Measurements from ENCODE around the gene OPCML.

OPCML gene

DNA sequence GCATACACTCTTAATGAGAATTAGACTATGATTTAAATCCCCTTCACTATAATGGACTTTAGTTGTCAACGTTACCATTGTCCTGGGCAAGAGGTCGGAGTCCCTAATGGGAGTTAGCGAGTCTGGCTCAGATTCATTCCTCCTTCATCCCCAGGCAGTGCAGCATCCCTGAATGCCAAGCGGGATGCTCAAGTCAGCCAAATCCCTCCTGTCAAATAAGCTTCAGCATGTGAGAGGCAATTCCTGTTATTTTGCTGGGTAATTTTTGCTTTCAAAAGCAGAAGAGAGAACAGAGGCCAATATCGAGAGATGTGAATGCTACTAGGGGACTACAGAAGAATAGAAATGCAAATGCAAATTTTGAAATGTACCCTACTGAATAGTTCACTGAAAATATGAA lies 186.2 kb downstream of the OPCML start:
- Histone ChIP-seq H3K27ac (no peak overlapping the region), H3K9me3 (no peaks in the 10 kb centered on the region), H3K27me3 (no peaks in the 10 kb centered on the region), H3K36me3 (no peaks in the 10 kb centered on the region), H3K4me1 (ENCODE audit: control insufficient read depth in 1 of 2, insufficient read depth in 1 of 2, low read depth in 1 of 2, low read length in 1 of 2) (no peaks in the 10 kb centered on the region), H3K4me3 (ENCODE audit: low read depth in 1 of 2, low read length in 1 of 2) (no peak overlapping the region)
- TF ChIP-seq, protein P1, sequence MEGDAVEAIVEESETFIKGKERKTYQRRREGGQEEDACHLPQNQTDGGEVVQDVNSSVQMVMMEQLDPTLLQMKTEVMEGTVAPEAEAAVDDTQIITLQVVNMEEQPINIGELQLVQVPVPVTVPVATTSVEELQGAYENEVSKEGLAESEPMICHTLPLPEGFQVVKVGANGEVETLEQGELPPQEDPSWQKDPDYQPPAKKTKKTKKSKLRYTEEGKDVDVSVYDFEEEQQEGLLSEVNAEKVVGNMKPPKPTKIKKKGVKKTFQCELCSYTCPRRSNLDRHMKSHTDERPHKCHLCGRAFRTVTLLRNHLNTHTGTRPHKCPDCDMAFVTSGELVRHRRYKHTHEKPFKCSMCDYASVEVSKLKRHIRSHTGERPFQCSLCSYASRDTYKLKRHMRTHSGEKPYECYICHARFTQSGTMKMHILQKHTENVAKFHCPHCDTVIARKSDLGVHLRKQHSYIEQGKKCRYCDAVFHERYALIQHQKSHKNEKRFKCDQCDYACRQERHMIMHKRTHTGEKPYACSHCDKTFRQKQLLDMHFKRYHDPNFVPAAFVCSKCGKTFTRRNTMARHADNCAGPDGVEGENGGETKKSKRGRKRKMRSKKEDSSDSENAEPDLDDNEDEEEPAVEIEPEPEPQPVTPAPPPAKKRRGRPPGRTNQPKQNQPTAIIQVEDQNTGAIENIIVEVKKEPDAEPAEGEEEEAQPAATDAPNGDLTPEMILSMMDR (IDR thresholded peaks at IDR 0.05), result no peak

DNA sequence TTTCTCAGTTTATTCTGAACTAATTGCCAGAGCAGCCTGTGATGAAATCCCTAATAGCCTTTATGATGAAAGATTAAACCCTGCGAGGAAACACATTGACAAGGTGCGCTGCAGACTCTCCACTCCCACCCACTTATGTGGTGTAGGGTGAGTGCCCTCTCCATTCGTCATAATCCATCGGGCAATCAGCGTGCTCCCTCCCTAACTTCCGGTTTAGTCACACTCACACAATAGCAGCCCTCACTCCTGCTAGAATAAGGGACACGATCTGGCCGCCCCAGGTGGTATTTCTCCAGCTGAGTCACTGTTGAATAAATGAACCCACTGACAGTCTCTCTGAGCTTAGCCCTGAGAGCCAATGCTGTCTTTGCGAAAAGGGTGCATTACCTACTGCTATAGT lies 188.3 kb downstream of the OPCML start:
- Histone ChIP-seq H3K4me3 (ENCODE audit: low read depth in 1 of 2, low read length in 1 of 2) (no peak overlapping the region), H3K27ac (no peak overlapping the region), H3K4me1 (ENCODE audit: control insufficient read depth in 1 of 2, insufficient read depth in 1 of 2, low read depth in 1 of 2, low read length in 1 of 2) (no peaks in the 10 kb centered on the region), H3K27me3 (no peaks in the 10 kb centered on the region), H3K9me3 (no peaks in the 10 kb centered on the region), H3K36me3 (no peaks in the 10 kb centered on the region)
- TF ChIP-seq, protein P1 (IDR thresholded peaks at IDR 0.05), result no peak

DNA sequence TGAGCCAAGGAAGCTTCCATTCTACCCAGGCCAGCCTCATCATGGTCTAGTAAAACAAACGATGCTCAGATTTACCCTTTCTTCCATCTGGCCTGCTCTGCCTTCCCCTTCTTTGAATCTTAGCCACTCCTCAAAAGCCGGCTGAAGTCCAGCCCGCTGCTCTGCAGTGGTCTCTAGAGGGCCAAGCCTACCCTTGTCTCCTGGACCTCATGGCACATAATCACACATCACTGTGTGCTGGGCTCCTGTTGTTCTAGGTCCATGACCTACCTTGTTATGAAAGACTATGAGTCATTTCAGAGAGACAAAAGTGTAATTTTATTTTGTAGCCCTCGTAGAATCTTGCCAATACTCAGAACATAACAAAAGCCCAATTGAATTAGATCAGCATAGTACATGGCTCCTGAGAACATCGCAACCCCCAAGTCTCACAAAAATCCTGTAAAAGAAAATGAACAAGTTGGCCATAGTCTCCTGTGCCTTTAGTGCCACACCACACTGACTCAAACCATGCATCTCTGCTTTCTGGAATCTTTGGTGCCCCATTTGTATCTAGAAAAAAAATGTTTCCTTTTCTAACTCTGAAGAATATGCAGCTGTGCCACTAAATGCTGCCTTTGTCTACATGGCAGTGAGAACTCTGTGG lies 192.7 kb downstream of the OPCML start:
- Histone ChIP-seq H3K27ac (no peak overlapping the region), H3K27me3 (no peaks in the 10 kb centered on the region), H3K4me1 (ENCODE audit: control insufficient read depth in 1 of 2, insufficient read depth in 1 of 2, low read depth in 1 of 2, low read length in 1 of 2) (no peaks in the 10 kb centered on the region), H3K4me3 (ENCODE audit: low read depth in 1 of 2, low read length in 1 of 2) (no peak overlapping the region), H3K36me3 (no peaks in the 10 kb centered on the region), H3K9me3 (no peaks in the 10 kb centered on the region)
- TF ChIP-seq, protein P1 (IDR thresholded peaks at IDR 0.05), result no peak

DNA sequence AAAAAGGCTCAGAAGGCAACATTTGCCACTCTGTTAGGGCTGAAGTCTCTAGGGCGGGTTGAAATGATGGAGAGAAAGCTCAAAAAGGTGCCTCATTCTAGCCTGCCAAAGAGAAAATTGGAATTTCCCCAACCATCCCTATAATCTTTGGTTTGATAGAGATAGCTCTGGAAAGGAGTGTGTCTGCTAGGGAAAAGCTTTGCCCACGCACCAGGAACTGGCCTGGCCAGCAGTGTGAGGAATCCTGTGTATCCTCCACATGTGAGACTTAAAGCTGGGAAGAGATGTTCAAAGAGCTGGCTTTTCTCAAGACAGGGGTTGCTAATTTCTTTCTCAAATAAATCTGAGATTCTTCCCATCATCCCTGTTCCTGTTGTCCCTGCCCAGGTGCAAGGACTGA lies 193.7 kb downstream of the OPCML start:
- H3K4me1 ChIP-seq (ENCODE audit: control insufficient read depth in 1 of 2, insufficient read depth in 1 of 2, low read depth in 1 of 2, low read length in 1 of 2), result no peaks in the 10 kb centered on the region
- no peak overlapping the region for H3K27ac ChIP-seq
- no peaks in the 10 kb centered on the region for H3K36me3 ChIP-seq
- H3K27me3 ChIP-seq, result no peaks in the 10 kb centered on the region
- no peak overlapping the region for H3K4me3 ChIP-seq (ENCODE audit: low read depth in 1 of 2, low read length in 1 of 2)
- no peaks in the 10 kb centered on the region for H3K9me3 ChIP-seq
- TF ChIP-seq, protein P1 (IDR thresholded peaks at IDR 0.05), result no peak

DNA sequence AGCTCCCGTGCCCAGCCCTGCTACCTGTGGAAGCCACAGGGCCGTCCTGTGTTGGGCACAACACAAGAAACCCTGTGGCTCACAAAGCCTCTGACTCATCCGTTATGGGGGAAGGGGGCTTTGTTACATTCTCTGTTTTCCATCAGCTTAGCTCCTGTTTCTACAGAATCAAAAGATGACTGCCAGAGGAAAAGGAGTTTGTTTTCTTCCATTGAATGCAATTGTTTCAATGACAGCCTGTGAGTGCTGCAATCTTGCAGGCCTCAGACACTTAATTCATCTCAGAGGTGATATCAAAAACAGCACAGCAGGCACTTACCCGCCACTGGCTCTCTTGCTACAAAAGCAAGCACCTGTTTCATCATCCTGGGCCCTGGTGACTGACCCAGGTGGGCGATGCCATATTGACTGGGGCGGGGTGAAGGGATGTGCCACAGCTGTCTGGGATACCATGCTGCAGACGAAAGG lies 194.3 kb downstream of the OPCML start:
- H3K36me3 ChIP-seq, result no peaks in the 10 kb centered on the region
- no peak overlapping the region for H3K27ac ChIP-seq
- H3K27me3 ChIP-seq, result no peaks in the 10 kb centered on the region
- no peak overlapping the region for H3K4me3 ChIP-seq (ENCODE audit: low read depth in 1 of 2, low read length in 1 of 2)
- TF ChIP-seq, protein P1 (IDR thresholded peaks at IDR 0.05), result no peak
- H3K4me1 ChIP-seq (ENCODE audit: control insufficient read depth in 1 of 2, insufficient read depth in 1 of 2, low read depth in 1 of 2, low read length in 1 of 2), result no peaks in the 10 kb centered on the region
- no peaks in the 10 kb centered on the region for H3K9me3 ChIP-seq
